Measurements from ENCODE around the gene BET1. TPM values are rescaled to one million over a fixed set of nuclear protein-coding genes. Genes with fewer than 3 reads are reported as not detected.

Gene BET1
- total and polyA plus RNA-seq, 9 of the 15 experiments (the other 6 are each of a cell fraction or from before 2014, with no cell fraction given): 15.8 to 190 (median 37.8) TPM

- TF ChIP-seq, protein P1, sequence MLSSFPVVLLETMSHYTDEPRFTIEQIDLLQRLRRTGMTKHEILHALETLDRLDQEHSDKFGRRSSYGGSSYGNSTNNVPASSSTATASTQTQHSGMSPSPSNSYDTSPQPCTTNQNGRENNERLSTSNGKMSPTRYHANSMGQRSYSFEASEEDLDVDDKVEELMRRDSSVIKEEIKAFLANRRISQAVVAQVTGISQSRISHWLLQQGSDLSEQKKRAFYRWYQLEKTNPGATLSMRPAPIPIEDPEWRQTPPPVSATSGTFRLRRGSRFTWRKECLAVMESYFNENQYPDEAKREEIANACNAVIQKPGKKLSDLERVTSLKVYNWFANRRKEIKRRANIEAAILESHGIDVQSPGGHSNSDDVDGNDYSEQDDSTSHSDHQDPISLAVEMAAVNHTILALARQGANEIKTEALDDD (IDR thresholded peaks at IDR 0.05): peak; percentile 86
- peak; percentile 40; the same call in 1 of the 2 replicates for TF ChIP-seq CEBPB (tag; IDR thresholded peaks at IDR 0.05)
- peak; percentile 72; the same call in 1 of the 2 replicates for TF ChIP-seq ETV5 (CRISPR knock-in tag; IDR thresholded peaks at IDR 0.05; ENCODE audit: low read depth)
- no peak for TF ChIP-seq CEBPG (CRISPR knock-in tag; IDR thresholded peaks at IDR 0.05)
- TF ChIP-seq CEBPG (tag; conservative IDR thresholded peaks at IDR 0.05 in 1 of 2, IDR thresholded peaks at IDR 0.05 in 1 of 2): peak; percentile 37 to 69; a peak in 3 of 4 replicates
- TF ChIP-seq ETV1 (tag; conservative IDR thresholded peaks at IDR 0.05; ENCODE audit: low read depth): peak; percentile 64
- TF ChIP-seq, protein P2, sequence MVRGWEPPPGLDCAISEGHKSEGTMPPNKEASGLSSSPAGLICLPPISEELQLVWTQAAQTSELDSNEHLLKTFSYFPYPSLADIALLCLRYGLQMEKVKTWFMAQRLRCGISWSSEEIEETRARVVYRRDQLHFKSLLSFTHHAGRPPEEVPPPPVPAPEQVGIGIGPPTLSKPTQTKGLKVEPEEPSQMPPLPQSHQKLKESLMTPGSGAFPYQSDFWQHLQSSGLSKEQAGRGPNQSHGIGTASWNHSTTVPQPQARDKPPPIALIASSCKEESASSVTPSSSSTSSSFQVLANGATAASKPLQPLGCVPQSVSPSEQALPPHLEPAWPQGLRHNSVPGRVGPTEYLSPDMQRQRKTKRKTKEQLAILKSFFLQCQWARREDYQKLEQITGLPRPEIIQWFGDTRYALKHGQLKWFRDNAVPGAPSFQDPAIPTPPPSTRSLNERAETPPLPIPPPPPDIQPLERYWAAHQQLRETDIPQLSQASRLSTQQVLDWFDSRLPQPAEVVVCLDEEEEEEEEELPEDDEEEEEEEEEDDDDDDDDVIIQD (CRISPR knock-in tag; IDR thresholded peaks at IDR 0.05): no peak
- TF ChIP-seq ZNF583 (CRISPR knock-in tag; IDR thresholded peaks at IDR 0.05): no peak
Measured at GRCh38 chr7:93992421-93993110, 11.6 kb downstream of the BET1 start (continued).
